Endometrium (tissue), 2 donors: ENCODE measurements around the gene ARHGAP19.

Source experiments
- FAIRE-seq: peaks from 2 replicates; lab custom pipeline; 2012; peaks lifted over from hg19 to GRCh38; lab: Jason Lieb, UNC
- donor health status: control.
- donor health status: control.

The ARHGAP19 gene, protein sequence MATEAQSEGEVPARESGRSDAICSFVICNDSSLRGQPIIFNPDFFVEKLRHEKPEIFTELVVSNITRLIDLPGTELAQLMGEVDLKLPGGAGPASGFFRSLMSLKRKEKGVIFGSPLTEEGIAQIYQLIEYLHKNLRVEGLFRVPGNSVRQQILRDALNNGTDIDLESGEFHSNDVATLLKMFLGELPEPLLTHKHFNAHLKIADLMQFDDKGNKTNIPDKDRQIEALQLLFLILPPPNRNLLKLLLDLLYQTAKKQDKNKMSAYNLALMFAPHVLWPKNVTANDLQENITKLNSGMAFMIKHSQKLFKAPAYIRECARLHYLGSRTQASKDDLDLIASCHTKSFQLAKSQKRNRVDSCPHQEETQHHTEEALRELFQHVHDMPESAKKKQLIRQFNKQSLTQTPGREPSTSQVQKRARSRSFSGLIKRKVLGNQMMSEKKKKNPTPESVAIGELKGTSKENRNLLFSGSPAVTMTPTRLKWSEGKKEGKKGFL

DNA sequence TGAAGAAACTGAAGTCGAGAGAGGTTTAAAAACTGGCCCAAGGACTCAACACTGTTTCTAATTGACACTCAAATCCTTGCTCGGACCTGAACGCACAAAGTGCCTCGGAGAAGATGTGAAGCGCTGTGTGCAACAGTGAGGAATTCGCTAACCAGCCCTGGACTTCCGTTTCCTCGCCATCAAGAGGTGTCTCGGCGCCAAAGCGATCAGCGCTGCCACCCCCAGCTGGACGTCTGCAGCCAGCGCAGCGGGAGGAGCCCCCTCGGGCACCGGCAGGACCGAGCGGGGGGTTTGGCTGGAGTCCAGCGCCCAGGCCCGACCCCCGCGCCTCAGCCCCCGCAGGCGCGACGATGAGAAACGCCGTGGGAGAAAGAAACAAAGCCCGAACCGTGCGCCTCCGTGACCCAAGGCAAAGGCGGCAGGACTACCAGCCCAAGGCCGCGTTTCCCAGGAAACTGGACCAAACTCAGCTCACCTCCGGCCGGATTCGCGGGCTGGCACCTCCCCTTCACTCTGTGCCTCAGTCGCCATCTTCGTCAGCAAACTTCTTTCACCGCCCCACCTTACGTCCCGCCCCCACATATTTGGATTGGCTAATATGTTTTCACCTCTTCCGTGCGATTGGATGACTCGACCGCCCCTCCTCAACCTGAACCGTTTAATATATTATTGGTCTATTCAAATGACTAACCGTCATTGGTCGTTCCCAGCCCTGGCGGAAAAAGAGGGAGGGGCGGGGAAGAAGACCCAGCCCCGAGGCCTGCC lies at the start of gene ARHGAP19:
ARHGAP19 (minus strand) TSS at position 541 of the 765 bp plus-strand sequence; CDS start at position 531, 10 bp downstream.
- peak; percentile 99 for FAIRE-seq

DNA sequence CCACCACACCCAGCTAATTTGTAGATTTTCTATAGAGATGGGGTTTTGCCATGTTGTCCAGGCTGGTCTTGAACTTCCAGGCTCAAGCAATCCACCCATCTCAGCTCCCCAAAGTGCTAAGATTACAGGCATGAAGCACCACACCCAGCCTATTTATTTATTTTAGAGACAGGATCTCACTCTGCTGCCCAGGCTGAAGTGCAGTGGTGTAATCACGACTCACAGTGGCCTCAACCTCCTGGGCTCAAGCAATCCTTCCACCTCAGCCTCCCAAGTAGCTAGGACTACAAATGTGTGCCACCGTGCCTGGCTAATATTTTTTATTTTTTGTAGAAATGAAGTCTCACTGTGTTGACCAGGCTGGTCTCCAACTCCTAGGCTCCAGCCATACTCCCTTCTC lies 49.0 kb upstream of the ARHGAP19 start:
- FAIRE-seq, result no peak

DNA sequence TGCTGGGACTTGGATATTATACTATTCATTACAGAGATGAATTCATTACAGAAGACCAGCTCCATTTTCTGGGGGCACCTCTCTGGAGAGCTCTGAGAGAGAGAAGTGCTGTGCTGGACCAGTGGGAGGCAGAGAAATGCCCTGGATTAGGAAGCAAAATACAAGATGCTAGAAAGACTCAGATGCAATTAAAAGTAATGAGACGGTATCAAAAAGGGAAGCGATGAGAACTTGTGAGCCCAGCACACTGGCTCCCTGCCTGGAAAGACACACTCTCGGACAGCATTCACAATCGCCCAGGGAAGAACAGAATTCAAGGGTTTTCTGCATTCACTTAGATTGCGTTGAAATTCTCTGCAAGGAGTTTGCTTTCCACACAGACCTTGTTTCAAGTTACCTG lies 45.6 kb upstream of the ARHGAP19 start:
- FAIRE-seq, result no peak

DNA sequence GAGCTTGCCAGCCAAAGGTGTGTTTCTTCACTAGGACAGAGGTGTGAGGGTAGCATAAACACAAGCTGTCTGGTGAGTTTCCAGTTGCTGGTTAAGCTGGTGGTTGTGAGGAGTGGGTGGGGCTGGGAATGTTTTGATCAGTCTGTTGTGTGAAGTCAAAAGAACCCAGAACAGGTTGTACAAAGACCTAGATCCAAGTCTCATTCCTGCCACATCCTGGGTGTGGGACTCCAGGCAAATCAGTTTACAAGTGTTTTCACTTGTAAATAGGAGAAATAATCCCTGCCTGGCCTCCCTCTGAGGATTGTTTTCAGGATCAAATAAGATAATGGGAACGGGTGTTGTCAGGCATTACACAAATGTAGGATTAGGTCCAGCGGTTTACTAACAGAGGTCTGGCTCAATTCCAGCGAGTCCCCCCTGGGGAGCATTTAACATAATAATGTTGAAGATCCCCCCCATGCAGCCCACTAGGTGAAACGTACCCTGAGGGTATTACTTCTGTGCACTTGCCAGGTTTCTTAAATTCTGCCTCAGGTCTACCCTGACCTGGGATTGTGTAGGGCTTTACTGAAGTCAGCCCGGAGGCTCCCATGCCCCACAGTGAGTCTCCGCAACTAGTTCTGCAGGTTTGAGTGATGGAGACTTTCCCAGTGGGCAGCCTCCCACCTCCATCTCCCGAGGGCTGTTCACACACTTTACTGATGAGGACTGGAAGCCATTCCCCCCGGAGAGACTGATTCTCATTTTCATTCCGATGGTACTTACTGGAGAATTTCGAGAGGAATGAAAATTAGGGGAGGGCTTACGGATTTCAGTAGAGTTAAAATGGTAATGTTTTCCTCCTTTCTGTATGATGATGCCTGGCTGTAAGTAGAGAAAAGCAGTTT lies 44.8 kb upstream of the ARHGAP19 start:
- no peak for FAIRE-seq

DNA sequence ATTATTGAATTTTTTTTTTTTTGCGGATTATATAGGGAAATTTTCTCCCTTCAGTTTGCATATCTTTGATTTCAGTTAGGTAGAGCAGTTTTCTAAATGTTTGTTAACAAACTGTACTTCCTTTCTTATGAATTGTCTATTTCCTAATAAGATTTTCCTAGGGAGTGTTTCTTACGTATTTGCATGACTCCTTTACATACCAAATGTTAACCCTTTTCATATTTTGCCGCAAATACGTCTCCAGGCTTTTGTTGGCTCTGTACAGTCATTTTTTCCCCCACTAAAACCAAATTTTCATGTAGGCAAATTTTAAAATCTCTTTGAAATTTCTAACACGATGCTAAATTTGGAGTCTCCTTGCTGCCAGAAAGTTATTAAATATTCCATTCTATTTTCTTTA lies 44.0 kb upstream of the ARHGAP19 start:
- no peak for FAIRE-seq

DNA sequence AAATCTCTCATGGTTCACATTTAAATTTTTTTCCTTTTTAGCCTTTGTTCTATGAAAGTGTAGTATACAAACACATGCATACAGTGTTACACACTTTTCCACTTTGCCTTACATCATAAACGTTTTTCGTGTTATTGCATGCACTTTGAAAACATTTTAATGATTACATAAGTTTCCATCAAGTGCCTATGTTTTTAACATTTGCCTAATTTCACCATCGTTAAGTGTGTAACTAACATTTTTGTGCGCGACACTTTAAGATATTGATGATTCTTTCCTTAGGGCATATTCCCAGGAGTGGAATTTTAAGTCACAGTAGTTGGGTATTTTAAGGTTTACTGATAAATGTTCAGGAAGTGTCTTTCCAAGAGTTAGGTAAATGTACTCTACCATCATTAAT lies 43.6 kb upstream of the ARHGAP19 start:
- FAIRE-seq, result peak; percentile 4

DNA sequence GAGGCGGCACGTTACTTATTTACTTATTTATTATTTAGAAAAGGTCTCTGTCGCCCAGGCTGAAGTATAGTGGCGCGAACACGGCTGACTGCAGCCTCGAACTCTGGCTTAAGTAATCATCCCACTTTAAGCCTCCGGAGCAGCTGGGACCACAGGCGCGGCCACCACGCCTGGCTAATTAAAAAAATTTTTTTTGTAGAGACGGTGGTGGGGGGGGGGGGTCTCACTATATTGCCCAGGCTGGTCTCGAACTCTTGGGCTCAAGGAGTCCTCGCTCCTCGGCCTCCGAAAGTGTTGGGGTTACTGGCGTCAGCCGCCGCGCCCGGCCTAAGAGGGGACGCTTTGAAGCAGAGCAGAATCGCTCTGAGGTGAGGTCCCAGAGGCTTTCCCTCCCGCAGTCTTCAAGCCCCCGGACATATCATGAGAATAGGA lies 42.8 kb upstream of the ARHGAP19 start:
- FAIRE-seq, result no peak

DNA sequence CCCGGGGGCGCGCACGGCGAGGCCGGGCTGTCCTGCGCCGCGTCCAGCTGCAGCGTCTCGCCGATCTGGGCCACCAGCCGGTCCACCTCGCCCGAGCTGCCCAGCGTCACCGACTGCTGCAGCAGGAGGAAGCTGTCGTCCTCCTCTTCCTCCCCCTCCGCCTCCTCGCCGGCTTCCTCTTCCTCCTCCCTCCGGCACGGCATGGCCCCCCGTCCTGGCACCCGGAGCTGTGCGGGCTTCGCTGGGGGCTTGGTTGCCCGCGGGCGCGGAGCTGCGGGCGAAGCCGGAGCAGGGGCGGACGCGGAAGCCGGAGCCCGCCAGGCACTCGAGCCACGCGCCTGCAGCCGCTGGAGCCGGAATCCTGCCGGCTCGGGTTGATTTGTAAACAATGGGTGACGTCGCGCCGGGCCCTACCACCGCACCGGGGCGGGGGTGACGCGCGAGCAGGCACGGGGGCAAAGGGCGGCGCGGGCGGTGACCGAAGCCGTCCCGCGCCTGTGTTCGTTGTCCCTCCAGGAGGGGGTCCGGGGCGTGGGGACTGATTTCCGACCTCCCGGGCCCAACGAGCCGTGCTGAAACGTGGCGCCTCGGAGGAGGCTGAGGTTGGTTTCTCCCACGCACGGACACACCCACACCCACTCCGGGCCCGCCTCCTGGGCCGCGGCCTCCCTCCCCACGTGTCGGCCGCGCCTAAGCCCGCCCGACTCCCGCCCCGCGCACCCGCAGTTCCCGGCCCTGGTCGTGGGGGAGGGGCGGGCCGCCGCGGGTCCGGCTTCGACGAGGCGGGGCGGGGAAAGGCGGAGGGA lies 42.1 kb upstream of the ARHGAP19 start, which contains the start of gene FRAT2:
FRAT2 (minus strand) TSS at position 360 of the 806 bp plus-strand sequence; CDS start at position 203, 157 bp downstream.
- no peak for FAIRE-seq

DNA sequence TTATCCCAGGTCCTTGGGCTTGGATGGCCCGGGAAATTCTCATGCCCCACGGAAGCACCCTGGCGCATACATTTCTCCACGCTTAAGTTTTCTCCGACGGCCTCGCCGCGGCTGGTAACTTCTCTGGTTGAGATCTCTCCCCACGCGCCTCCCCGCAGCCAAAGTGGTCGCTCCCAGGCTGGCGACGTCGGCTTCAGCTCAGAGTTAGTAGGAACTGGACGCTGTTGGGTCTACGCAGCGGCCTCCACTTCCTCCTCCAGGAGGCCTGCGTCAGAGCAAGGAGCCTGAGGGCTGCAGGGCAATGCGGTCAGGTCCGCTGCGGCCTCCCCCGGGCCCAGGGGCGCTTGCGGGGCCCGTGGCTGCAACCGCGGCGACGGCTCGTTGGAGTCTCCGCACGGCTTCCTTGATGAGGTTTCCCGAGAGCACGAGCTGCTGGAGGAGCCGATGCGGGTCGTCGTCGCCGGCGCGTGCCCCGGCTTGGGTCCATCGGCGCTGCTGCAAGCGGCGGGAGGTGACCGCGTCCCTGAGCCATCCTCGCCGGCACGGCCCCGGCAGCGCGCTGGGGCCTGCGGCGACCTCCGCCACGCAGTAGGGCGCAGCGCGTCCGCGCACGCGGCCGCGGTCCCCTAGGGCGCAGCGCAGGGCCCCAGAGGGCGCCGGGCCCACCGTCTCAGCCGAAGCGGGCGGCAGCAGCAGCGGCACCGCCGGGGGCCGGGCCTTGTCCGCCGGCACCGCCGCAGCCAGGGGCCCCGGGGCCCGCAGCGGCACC lies 41.3 kb upstream of the ARHGAP19 start:
- FAIRE-seq, result no peak

DNA sequence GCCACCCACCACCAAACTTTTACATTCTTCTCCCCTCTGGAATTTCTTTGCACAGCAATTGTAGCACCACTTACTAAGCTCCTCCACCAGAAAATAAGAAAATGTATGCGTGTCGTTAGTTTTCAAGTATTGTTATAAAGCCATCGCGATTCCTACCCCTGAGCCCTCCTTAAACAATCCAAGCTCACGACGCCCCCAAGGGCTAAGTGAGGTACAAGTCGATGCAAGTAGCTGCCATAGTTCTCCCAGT lies 40.8 kb upstream of the ARHGAP19 start:
- no peak for FAIRE-seq

DNA sequence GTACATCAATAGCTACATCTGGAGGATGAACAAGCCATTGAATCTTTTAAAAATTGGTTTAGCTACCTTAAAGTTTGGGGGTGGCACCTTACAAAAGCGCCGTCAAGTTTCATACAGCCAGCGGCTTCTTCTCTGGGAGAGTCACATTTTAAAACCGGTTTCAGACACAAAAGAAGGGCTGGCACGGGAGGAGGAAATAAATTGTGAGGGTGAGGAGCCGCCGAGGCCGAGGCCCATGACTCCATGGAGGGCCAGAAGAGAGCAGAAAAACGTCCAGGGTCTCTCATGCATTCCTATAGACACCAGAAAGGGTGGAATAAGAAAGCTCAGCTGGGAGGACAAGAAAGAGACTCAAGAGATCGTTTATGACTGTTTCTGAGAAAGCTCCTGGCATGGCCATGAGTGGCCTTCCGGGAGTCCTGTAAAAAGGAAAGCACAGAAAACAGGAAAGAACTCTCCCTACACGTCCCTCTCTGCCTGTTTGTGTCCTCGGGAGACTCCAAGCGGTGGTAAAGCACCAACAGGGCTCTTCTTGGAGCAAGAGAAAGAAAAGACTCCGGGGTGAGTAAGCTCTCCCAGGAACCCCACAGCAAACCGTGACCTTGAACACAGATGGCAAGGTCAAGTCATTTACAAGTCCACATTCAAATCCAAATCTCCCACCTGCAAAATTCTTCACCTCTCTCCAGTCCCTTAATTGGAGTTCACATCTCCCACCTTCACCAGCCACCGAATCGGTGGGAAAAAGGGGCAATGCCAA lies 40.3 kb upstream of the ARHGAP19 start:
- FAIRE-seq, result no peak

DNA sequence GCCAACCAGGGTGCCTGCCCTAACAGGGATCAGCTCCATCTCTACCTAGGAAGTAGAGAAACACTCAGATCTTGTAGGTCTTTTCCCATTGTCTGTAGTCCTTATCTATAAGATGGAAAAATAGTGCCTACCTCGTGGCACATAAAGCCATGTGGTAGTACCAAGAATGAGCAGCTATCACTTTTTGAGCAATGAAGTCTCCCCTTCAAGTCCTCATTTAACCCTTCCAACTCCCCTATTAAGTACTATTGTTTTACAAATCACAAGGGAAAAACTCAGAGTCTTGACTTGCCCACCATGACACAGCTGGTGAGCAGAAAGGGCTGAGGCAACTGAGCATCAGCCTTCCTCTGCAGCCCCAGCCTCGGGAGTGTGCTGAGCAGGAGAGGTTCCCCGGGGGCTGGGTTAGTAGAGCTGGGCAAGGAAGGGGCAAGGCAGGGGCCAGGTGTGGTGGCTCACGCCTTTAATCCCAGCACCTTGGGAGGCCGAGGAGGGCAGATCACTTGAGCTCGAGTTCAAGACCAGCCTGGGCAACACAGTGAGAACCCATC lies 38.8 kb upstream of the ARHGAP19 start:
- FAIRE-seq, result no peak

DNA sequence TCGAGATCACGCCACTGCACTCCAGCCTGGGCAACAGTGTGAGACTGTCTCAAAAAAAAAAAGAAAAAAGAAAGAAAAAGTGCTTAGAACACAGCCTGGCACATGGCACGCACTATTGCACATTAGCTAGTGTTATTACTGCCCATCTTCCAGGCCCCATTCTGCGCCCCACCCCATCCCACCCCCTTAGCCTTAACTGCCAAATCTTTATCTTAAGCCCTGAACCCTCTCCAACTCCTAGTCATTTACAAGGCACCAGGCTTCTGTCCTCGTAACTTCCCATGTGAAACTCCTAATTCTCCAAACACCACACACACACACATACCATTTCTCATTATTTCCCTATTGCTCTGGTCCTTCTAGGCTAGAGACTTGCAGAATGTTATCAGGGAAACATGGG lies 37.3 kb upstream of the ARHGAP19 start:
- FAIRE-seq, result no peak

DNA sequence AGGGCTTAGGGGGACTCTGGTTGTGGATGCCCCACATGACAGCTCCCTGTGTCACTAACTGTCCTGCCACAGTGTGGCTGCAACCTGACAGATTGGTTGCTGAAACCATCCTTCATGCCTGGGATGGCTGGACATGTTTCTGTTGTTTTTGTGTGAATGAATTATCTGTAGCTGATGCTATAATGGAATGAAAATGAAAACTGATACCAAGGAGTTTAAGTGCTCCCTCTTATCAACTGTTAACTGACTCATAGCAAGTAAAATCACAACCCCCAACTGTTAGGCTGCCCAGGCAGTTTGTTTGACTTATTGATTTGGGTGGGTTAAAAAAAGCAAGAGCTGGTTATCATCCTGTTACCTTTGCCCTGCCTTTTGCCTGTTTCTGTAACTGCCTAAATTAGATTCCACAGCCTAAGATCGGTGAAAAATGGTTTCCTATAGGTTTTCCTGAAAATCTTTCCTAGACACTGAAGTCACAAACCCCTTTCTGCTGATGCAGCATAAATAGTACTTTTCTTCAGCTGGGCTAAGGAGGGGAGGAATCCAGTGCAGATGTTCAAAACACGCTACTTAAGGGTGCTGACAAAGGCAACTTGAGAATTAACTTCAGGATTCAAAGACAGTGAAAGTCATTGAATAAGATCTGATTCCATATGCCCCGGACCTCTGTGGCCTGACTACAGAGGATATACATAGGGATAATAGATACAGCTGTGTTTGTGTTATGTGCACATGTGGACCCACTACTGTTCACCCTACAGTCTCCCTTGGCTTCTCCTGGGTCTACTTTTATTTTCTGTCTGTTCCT lies 36.4 kb upstream of the ARHGAP19 start:
- FAIRE-seq, result no peak

DNA sequence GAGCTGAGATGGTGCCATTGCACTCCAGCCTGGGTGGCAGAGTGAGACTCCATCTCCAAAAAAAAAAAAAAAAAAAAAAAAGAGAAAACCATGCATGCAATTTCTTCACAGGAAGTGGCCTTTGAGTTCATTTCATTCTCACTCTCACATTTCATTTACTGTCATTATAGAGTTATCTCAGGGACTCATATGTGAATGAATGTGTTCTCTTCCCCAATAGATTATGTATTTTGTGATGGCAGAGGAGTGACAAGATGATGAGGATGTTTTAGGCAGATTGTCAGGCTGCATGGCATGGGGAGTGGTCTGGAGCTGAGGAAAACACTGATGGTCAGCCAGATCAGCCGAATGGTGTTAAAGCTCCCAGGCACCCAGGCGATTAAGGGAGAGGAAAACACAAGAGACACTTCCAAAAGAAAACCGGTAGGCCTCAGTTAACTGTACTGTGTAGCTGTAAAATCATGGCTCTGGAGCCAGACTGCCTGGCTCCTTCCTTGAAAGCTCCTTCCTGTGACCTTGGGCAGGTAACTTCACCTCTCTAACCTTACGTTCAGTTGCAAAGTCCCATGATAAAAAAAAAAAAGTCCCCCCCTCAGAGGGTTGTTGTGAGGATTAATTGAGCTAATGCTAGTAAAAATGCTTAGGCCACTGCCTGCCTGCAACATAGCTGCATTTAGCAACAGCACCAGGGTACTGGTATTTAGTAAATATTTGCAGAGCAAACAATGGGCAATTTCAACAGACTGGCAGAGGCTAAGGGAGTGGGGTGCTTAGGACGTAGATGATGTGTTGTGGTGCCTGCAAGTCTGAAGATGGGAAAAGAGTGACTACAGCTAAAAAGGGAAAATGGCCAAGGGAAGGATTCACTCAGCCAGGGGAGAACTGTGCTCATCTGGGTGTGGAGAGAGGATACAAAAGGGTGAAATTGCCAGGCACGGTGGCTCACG lies 35.2 kb upstream of the ARHGAP19 start:
- FAIRE-seq, result no peak

DNA sequence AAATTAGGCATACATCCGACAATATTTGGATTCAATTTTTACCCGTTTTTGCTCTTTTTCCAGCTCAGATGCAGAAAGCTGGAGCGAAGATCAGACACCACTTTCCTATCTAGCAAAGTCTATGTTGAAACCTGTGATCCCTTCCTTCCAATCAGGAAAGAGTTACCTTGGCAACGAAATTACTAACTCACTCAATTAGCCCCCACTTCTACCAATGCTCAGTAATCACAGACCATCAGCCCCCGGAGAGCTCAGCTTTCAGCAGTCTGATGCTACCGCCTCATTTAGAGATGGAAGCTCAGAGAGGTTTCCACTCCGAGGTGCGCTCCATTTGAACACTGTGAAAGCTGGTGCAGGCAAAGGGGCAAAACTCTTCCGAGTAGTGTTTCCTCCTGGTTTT lies 33.3 kb upstream of the ARHGAP19 start:
- no peak for FAIRE-seq

DNA sequence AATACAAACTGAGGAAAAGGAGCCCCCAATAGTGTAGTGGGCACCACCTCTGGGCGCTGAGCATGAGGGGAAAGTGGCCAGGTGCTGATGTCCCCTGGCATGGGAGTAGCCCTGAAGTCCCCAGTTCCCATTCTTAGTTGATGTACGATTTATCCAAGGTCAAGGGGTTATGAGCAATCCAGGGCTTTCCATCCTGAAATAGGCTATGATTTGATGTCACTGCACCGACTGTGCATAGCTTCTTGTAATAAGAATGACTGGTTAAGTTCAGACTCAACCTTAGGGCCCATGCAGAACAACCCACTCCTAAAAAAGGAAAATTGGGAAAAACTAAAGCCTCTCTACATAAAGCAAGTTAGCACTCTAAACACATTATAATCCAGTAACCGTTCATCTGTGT lies 31.1 kb upstream of the ARHGAP19 start:
- no peak for FAIRE-seq

DNA sequence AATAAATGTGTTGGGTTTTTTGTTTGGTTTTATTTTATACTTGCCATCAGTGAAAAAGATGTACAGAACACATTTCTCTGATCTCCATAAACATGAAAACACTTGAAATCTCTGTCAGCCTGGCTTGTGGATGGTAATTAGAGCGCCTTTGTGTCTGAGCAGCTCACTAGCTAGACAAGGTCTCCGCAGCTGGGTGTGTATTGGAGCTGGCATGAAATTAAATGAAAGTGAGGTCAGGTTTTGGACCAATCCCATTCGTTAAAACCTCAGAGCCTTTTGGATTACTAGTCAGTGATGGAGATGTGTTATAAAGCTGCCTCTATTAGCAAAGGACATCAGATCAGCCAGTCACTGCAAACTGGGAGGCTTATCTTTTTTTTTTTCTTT lies 29.4 kb upstream of the ARHGAP19 start:
- no peak for FAIRE-seq
